SK-N-SH (cell line): Measurements from ENCODE around the gene PRPH.

Experiments
- MEF2A ChIP-seq: IDR thresholded peaks from 2 replicates; pipeline ENCODE4 v1.4.0; 2012; ENCODE audit warnings: low read depth, borderline replicate concordance
- NFIC ChIP-seq: IDR thresholded peaks from 2 replicates; pipeline ENCODE4 v1.4.0; 2012; ENCODE audit warnings: borderline replicate concordance
- POLR2AphosphoS5 ChIP-seq: IDR thresholded peaks from 2 replicates; pipeline ENCODE4 v1.6.1; 2012; ENCODE audit warnings: low read depth, low read length
- RFX5 ChIP-seq: IDR thresholded peaks from 2 replicates; pipeline ENCODE4 v1.6.1; 2012; ENCODE audit warnings: mild to moderate bottlenecking, improper control_type of control experiment, low read length
- TAF1 ChIP-seq: IDR thresholded peaks from 2 replicates; pipeline ENCODE4 v1.6.1; 2012; ENCODE audit warnings: low read depth, mild to moderate bottlenecking, low read length, moderate library complexity, borderline replicate concordance
- TF ChIP-seq, protein P1 (sequence below): fragments of 200-600 bp; sonication (generic); IDR thresholded peaks from 2 replicates; pipeline ENCODE4 v1.6.1; 2017; ENCODE audit warnings: antibody characterized with exemption, mild to moderate bottlenecking, moderate library complexity

GRCh38 chr12:49332441-49332861, 37.5 kb downstream of the PRPH start:
- TF ChIP-seq, protein P1, sequence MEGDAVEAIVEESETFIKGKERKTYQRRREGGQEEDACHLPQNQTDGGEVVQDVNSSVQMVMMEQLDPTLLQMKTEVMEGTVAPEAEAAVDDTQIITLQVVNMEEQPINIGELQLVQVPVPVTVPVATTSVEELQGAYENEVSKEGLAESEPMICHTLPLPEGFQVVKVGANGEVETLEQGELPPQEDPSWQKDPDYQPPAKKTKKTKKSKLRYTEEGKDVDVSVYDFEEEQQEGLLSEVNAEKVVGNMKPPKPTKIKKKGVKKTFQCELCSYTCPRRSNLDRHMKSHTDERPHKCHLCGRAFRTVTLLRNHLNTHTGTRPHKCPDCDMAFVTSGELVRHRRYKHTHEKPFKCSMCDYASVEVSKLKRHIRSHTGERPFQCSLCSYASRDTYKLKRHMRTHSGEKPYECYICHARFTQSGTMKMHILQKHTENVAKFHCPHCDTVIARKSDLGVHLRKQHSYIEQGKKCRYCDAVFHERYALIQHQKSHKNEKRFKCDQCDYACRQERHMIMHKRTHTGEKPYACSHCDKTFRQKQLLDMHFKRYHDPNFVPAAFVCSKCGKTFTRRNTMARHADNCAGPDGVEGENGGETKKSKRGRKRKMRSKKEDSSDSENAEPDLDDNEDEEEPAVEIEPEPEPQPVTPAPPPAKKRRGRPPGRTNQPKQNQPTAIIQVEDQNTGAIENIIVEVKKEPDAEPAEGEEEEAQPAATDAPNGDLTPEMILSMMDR: no peak
- TF ChIP-seq POLR2AphosphoS5 (no peak), NFIC (no peak), MEF2A (no peak), RFX5 (no peak), TAF1 (no peak)
